Measurements from ENCODE around the gene LHFPL3. TPM values are rescaled to one million over a fixed set of nuclear protein-coding genes. Genes with fewer than 3 reads are reported as not detected.

LHFPL3 gene
- total RNA-seq, 1 experiment from 2014 or later, result not detected

DNA sequence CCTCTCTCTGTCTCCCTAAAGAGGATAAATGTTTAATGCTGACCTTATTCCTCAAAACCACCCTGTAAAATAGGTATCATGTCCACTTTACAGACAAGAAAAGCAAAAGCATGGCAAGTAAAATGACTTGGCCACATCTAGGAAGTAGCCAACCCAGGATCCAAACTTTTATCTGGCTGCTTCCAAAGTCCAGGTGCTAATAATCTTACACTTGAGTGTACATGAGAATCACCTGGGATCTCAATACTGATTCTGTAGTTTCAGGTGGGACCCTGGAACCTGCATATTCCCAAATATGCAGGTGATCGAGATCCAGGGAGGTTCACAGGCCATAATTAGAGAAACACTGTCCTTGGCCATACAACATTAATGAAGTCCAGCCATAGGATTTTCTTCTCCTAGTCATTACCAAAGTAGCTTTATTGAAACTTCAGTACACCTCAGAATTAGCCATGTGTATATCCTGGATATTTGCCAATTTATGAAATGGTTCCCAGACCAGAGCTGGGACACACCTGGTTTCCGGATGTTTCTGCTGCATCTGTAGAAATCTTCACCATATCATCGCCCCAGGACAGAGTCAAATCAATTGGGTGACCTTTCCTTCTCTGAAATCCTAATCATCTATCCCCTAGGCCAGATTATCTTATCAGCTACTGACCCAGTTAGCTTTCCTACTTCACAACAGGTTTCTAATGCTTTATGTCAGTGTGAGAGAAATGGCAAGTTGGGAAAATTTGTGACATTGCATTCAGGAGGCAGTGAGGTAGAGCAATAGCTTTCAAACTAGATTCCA, 566.5 kb downstream of the LHFPL3 start:
- TF ChIP-seq EZH2 (IDR thresholded peaks at IDR 0.05; ENCODE audit: low read depth), result no peak
- TF ChIP-seq, protein P1, sequence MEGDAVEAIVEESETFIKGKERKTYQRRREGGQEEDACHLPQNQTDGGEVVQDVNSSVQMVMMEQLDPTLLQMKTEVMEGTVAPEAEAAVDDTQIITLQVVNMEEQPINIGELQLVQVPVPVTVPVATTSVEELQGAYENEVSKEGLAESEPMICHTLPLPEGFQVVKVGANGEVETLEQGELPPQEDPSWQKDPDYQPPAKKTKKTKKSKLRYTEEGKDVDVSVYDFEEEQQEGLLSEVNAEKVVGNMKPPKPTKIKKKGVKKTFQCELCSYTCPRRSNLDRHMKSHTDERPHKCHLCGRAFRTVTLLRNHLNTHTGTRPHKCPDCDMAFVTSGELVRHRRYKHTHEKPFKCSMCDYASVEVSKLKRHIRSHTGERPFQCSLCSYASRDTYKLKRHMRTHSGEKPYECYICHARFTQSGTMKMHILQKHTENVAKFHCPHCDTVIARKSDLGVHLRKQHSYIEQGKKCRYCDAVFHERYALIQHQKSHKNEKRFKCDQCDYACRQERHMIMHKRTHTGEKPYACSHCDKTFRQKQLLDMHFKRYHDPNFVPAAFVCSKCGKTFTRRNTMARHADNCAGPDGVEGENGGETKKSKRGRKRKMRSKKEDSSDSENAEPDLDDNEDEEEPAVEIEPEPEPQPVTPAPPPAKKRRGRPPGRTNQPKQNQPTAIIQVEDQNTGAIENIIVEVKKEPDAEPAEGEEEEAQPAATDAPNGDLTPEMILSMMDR (conservative IDR thresholded peaks at IDR 0.05), result no peak
- no peak overlapping the region for H3K4me2 ChIP-seq
- intact Hi-C loops (cut with micrococcal nuclease; ENCODE audit: unreplicated experiment), result no loop called here
- H3K9me2 ChIP-seq (ENCODE audit: insufficient read depth), result no peaks in the 10 kb centered on the region
- no peak overlapping the region for H3K4me3 ChIP-seq
- H3K36me3 ChIP-seq (ENCODE audit: low read depth), result no peaks in the 10 kb centered on the region
- H3K9me3 ChIP-seq (ENCODE audit: insufficient read depth, low read depth), result no peaks in the 10 kb centered on the region
- no peaks in the 10 kb centered on the region for H3F3A ChIP-seq (ENCODE audit: insufficient read depth, low read depth)
- no peak overlapping the region for H3K27ac ChIP-seq
- no peak for DNase-seq
- no peaks in the 10 kb centered on the region for H4K20me1 ChIP-seq (ENCODE audit: insufficient read depth)
- no peaks in the 10 kb centered on the region for H3K79me2 ChIP-seq (ENCODE audit: low read depth)
- CTCF ChIA-PET, result no interaction called here
- POLR2A ChIA-PET (ENCODE audit: unreplicated experiment), result no interaction called here
- BruUV-seq (replicated peaks), result no TSS peak
- no peaks in the 10 kb centered on the region for H3K4me1 ChIP-seq (replicated peaks; ENCODE audit: insufficient read depth)
- peaks cover 19% of the 10 kb centered on the region for H3K27me3 ChIP-seq (ENCODE audit: insufficient read depth, low read depth)
- H2AFZ ChIP-seq, result no peak overlapping the region

DNA sequence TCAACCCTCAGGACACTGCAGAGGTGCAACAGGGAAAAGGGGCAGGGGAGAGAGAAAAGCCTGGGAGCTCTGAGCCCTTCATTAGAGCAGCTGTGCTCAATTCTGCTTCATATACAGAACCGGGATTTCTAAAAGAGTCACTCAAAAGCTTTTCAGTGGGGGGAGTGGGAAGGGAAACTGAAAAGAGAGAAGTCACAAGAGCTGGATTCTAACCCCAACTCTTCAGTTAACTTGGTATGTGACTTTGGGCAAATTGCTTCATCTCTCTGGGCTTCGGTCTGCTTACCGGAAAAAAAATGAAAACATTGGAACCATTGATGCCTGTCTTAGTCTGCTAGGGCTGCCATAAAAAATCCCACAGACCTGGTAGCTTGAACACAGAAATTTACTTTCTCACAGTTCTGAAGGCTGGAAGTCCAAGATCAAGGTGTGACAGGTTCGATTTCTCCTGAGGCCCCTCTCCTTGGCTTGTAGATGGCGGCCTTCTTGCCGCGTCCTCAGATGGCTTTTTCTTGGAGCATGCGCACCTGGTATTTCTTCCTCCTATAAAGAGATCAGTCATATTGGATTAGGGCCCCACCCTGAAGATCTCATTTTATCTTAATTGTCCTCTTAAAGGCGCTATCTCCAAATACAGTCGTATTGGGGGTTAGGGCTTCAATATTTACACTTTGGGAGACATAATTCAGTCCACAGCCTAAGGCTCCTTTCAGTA, 567.3 kb downstream of the LHFPL3 start:
- intact Hi-C loops (cut with micrococcal nuclease; ENCODE audit: unreplicated experiment), result no loop called here
- peaks cover 13% of the 10 kb centered on the region for H3K27me3 ChIP-seq (ENCODE audit: insufficient read depth, low read depth)
- CTCF ChIA-PET, result no interaction called here
- POLR2A ChIA-PET (ENCODE audit: unreplicated experiment), result no interaction called here
- H3K9me2 ChIP-seq (ENCODE audit: insufficient read depth), result no peaks in the 10 kb centered on the region
- no peak overlapping the region for H3K4me3 ChIP-seq
- H2AFZ ChIP-seq, result no peak overlapping the region
- H3K79me2 ChIP-seq (ENCODE audit: low read depth), result no peaks in the 10 kb centered on the region
- no peak overlapping the region for H3K4me2 ChIP-seq
- H3K9me3 ChIP-seq (ENCODE audit: insufficient read depth, low read depth), result no peaks in the 10 kb centered on the region
- no peaks in the 10 kb centered on the region for H3K36me3 ChIP-seq (ENCODE audit: low read depth)
- no peaks in the 10 kb centered on the region for H4K20me1 ChIP-seq (ENCODE audit: insufficient read depth)
- no peak for DNase-seq
- no peaks in the 10 kb centered on the region for H3K4me1 ChIP-seq (replicated peaks; ENCODE audit: insufficient read depth)
- H3F3A ChIP-seq (ENCODE audit: insufficient read depth, low read depth), result no peaks in the 10 kb centered on the region
- TF ChIP-seq EZH2 (IDR thresholded peaks at IDR 0.05; ENCODE audit: low read depth), result no peak
- TF ChIP-seq, protein P1 (conservative IDR thresholded peaks at IDR 0.05), result no peak
- H3K27ac ChIP-seq, result no peak overlapping the region
- no TSS peak for BruUV-seq (replicated peaks)

DNA sequence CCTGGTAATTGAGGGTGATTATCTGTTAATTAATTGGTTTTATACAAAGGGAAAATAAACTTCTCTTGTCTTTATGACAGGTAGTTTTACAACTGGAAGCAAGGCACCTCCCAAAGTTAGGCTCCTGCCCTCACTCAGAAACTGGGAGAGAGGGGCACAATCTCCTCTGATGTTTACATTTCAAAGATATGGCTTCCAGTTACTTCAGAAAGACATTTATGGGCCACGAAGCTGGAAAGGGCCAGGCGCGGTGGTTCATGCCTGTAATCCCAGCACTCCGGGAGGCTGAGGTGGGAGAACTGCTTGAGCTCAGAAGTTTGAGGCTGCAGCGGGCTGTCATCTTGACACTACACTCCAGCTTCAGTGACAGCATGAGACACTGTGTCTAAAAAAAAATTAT, 570.0 kb downstream of the LHFPL3 start:
- Histone ChIP-seq H4K20me1 (ENCODE audit: insufficient read depth) (no peaks in the 10 kb centered on the region), H3K9me2 (ENCODE audit: insufficient read depth) (no peaks in the 10 kb centered on the region), H3K79me2 (ENCODE audit: low read depth) (no peaks in the 10 kb centered on the region), H3K4me2 (no peak overlapping the region), H3K4me3 (no peak overlapping the region), H3F3A (ENCODE audit: insufficient read depth, low read depth) (no peaks in the 10 kb centered on the region), H3K4me1 (replicated peaks; ENCODE audit: insufficient read depth) (no peaks in the 10 kb centered on the region), H3K27me3 (ENCODE audit: insufficient read depth, low read depth) (peaks cover 9% of the 10 kb centered on the region), H3K36me3 (ENCODE audit: low read depth) (no peaks in the 10 kb centered on the region), H3K9me3 (ENCODE audit: insufficient read depth, low read depth) (no peaks in the 10 kb centered on the region), H2AFZ (no peak overlapping the region), H3K27ac (no peak overlapping the region)
- CTCF ChIA-PET, result no interaction called here
- BruUV-seq (replicated peaks), result no TSS peak
- intact Hi-C loops (cut with micrococcal nuclease; ENCODE audit: unreplicated experiment), result no loop called here
- no peak for DNase-seq
- POLR2A ChIA-PET (ENCODE audit: unreplicated experiment), result no interaction called here
- TF ChIP-seq, protein P1 (conservative IDR thresholded peaks at IDR 0.05), result no peak
- no peak for TF ChIP-seq EZH2 (IDR thresholded peaks at IDR 0.05; ENCODE audit: low read depth)
